DLD1 (cell line): ENCODE results near the gene RRAD.
"Not testable (repeated sequence)": the region's sequence is repeated elsewhere in the genome, so short reads cannot be mapped to it uniquely, and the experiment has no call there.

ENCODE experiments used
- in situ Hi-C: cut with HindIII; loops from 2 replicates; pipeline ENCODE4 v1.10.0; 2017; ENCODE audit warnings: low sequenced_read_pairs

The RRAD gene

GRCh38 chr16:66950971-66951790 lies 25.8 kb upstream of the RRAD start:
- in situ Hi-C loops: no loop called here

DNA sequence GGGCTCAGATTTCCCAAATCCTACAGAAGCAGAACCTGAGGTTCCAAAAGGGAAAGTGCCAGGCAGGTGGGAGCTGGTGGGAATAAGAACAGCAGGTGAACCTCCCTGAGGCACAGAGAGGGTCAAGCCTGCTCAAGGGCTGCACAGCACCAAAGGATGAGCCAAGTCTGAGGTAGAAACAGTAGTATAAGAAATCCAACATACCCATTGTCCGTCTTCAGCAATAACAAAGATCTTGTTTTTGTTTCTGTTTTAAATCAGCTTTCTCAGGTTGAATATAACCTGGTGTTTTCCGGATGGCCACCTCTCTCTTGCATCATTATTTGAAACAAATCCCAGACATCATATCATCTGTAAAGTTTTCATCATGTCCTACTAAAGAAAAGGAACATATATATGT lies 25.1 kb upstream of the RRAD start:
- in situ Hi-C loops: no loop called here

GRCh38 chr16:66949472-66949871 lies 24.1 kb upstream of the RRAD start:
- in situ Hi-C loops: no loop called here

- in situ Hi-C loops: no loop called here
Measured at GRCh38 chr16:66948837-66949225, 23.5 kb upstream of the RRAD start.

DNA sequence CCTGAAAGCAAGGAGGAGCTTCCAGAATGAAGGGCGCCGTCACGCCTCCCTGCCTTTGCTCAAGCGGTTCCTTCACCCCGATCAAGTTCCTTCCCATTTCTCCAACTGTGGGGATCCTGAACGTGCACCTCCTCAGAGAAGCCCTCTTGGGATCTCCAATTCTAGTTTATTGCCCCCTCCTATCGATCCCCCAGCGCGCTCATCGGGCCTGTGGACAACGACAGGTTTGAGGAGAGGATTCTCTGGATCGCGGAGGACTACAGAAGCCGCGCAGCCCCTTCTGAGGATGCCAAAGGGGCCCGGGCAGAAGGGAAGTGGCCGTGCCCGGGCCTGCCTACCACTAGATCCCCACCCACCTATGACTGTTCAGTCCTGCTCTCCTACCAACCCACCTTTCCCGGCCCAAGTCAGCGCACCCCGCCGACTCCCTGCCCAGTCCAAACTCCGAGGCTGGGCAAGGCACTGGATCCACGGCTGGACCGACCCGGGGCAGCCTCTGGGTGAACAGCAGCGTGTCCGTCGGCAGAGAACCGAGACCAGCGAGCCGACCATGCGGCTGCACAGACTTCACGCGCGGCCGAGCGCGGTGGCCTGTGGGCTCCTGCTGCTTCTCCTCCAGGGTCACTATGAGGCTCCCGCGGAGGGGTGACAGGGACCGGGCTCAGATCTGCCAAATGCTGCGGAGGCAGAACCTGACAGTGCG lies 22.9 kb upstream of the RRAD start:
- in situ Hi-C loops: no loop called here

GRCh38 chr16:66947302-66948065 lies 22.1 kb upstream of the RRAD start:
- in situ Hi-C loops: no loop called here

GRCh38 chr16:66946974-66947301 lies 21.6 kb upstream of the RRAD start:
- in situ Hi-C loops: no loop called here

- in situ Hi-C loops: no loop called here
Measured at GRCh38 chr16:66946541-66946940, 21.2 kb upstream of the RRAD start.

DNA sequence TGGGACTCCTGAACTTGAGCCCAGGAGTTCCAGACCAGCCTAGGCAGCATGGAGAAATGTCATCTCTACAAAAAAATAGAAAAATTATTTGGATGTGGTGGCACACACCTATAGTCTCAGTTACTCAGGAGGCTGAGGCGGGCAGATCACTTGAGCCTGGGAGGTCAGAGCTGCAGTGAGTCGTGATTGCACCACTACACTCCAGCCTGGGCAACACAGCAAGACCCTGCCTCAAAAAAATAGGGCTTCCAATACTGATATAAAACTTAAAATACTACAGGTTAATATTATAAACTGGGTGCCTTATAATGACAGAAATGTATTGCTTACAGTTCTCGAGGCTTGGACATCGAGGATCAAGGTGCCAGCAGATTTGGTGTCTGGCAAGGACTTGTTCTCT lies 20.6 kb upstream of the RRAD start:
- in situ Hi-C loops: no loop called here

DNA sequence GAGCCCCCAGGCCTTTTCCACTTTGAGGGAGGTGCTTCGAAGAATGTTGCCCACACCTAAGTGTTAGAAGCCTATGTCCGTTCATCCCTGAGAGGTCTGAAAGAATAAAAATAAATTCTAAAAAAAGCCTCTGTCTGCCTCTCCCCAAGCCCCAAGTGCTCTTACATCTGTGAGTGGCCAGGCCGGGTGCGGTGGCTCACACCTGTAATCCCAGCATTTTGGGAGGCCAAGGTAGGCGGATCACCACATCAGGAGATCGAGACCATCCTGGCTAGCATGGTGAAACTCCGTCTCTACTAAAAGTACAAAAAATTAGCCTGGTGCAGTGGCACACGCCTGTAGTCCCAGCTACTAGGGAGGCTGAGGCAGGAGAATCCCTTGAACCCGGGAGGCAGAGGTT lies 19.6 kb upstream of the RRAD start:
- in situ Hi-C loops: not testable (repeated sequence)

DNA sequence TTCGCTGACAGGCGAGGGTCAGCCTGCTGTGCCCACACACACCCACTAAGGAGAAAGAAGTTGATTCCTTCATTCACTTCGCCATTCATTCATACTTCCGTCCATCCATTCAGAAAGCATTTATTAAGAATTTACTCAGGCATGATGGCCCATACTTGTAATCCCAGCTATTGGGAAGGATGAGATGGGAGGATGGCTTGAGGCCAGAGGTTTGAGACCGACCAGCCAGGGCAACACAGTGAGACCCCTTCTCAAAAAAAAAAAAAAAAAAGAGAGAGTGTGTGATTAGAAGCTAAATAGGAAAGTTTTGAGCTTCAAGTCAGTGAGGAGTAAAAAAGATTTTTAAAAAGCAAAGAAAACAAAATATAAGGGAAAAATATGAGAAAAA lies 18.7 kb upstream of the RRAD start:
- in situ Hi-C loops: no loop called here

- in situ Hi-C loops: no loop called here
Measured at GRCh38 chr16:66943426-66944053, 18.2 kb upstream of the RRAD start.

DNA sequence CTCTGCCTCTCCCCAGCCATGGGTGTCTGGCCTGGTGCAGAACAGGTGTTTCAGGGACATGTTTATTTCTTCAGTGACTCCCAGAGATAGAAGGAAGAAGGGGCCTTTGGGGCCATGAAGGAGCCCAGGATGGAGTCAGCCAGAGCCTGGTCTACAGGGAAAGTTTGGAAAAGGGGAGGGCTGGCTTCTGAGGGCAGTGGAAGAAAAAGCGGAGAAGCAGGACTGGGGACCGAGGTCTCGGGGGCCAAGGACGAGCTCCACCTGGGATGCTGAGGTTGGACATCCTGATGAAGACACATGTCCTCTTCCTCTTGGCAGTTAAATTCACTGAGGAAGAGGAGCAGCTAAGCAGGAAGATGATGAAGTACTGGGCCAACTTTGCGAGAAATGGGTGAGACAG lies 17.6 kb upstream of the RRAD start:
- in situ Hi-C loops: no loop called here

DNA sequence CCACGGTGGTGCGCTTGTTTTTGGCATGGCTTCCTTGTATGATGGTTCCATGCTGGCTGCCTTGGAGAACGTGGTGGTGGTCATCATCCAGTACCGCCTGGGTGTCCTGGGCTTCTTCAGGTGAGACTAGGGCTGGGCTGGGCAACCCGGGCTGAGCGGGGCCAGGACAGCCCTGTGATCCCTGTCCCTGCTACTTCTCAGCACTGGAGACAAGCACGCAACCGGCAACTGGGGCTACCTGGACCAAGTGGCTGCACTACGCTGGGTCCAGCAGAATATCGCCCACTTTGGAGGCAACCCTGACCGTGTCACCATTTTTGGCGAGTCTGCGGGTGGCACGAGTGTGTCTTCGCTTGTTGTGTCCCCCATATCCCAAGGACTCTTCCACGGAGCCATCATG lies 14.9 kb upstream of the RRAD start:
- in situ Hi-C loops: no loop called here

DNA sequence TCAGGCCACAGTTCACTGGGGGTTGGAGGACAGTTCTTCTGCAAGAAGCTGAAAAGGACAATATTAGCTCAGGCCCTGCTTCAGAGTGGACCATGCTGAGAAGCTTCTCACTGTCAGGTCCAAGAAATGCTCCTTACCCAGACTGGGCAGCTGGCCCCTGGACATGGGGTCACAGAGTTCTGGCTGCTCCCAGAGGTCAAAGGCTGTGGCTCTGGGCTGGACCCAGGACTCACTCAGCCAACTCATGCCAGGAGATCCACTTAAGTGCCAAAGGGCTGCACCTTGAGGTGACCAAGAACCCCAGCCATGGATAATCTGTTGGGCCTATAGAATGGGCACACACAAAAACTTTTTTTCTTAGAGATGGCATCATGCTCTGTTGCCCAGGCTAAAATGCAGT lies 14.0 kb upstream of the RRAD start:
- in situ Hi-C loops: no loop called here

- in situ Hi-C loops: no loop called here
Measured at GRCh38 chr16:66937725-66938337, 12.5 kb upstream of the RRAD start.

GRCh38 chr16:66936889-66937554 lies 11.7 kb upstream of the RRAD start:
- in situ Hi-C loops: no loop called here

GRCh38 chr16:66936462-66936861 lies 11.1 kb upstream of the RRAD start:
- in situ Hi-C loops: no loop called here

DNA sequence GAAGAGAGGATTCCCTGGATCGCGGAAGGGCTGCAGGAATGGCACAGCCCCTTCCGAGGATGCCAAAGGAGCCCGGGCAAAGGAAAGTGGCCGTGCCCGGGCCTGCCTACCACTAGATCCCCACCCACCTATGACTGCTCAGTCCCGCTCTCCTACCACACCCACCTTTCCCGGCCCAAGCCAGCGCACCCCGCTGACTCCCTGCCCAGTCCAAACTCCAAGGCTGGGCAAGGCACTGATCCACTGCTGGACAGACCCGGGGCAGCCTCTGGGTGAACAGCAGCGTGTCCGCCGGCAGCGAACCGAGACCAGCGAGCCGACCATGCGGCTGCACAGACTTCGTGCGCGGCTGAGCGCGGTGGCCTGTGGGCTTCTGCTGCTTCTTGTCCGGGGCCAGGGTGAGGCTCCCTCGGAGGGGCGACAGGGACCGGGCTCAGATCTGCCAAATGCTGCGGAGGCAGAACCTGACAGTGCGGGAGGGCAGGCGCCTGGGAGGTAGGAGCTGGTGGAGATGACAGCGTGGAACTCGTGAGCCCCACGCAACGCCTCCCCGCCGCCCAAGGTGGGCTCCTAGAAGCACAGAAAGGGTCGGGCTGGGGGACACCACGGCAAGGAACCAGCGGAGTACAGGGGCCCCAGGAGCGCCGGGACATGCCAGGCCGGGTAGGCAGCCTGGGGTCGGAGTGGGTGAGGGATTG lies 10.1 kb upstream of the RRAD start, which contains the start of gene CES2:
TSS of gene CES2 (plus strand) at position 203 of the 698 bp plus-strand sequence. CDS start at position 323, 120 bp downstream.
- in situ Hi-C loops: no loop called here

GRCh38 chr16:66934839-66935313 lies 9.5 kb upstream of the RRAD start:
- in situ Hi-C loops: not testable (repeated sequence)
